ENCODE measurements around the gene SPRYD7.
"Not testable (repeated sequence)": the region's sequence is repeated elsewhere in the genome, so short reads cannot be mapped to it uniquely, and the experiment has no call there.

SPRYD7 gene

GRCh38 chr13:49932868-49933267 lies 3.3 kb downstream of the SPRYD7 start:
- no peak for DNase-seq (ENCODE audit: low read depth)

GRCh38 chr13:49932066-49932465 lies 4.1 kb downstream of the SPRYD7 start:
- DNase-seq (ENCODE audit: low read depth), result no peak

- no peak for DNase-seq (ENCODE audit: low read depth)
Measured at GRCh38 chr13:49927755-49928154, 8.4 kb downstream of the SPRYD7 start.

GRCh38 chr13:49925881-49926418 lies 10.2 kb downstream of the SPRYD7 start:
- no peak for DNase-seq (ENCODE audit: low read depth)

GRCh38 chr13:49922301-49922700 lies 13.8 kb downstream of the SPRYD7 start:
- DNase-seq (ENCODE audit: low read depth), result no peak

GRCh38 chr13:49920969-49921368 lies 15.2 kb downstream of the SPRYD7 start:
- not testable (repeated sequence) for DNase-seq (ENCODE audit: low read depth)

GRCh38 chr13:49918106-49918505 lies 18.0 kb downstream of the SPRYD7 start:
- DNase-seq (ENCODE audit: low read depth), result not testable (repeated sequence)

- no peak for DNase-seq (ENCODE audit: low read depth)
Measured at GRCh38 chr13:49914947-49915346, 21.2 kb downstream of the SPRYD7 start.

GRCh38 chr13:49908637-49909036 lies 27.5 kb downstream of the SPRYD7 start:
- DNase-seq (ENCODE audit: low read depth), result no peak

- DNase-seq (ENCODE audit: low read depth), result no peak
Measured at GRCh38 chr13:49904729-49905456, 31.2 kb downstream of the SPRYD7 start.

GRCh38 chr13:49898792-49899191 lies 37.3 kb downstream of the SPRYD7 start:
- no peak for DNase-seq (ENCODE audit: low read depth)

- no peak for DNase-seq (ENCODE audit: low read depth)
Measured at GRCh38 chr13:49897713-49898112, 38.4 kb downstream of the SPRYD7 start.

- DNase-seq (ENCODE audit: low read depth), result no peak
Measured at GRCh38 chr13:49895826-49896225, 40.3 kb downstream of the SPRYD7 start.

GRCh38 chr13:49893591-49893990 lies 42.5 kb downstream of the SPRYD7 start:
- DNase-seq (ENCODE audit: low read depth), result no peak

GRCh38 chr13:49890376-49890775 lies 45.8 kb downstream of the SPRYD7 start:
- DNase-seq (ENCODE audit: low read depth), result no peak

GRCh38 chr13:49878682-49879081 lies 57.5 kb downstream of the SPRYD7 start:
- no peak for DNase-seq (ENCODE audit: low read depth)

GRCh38 chr13:49877629-49878218 lies 58.4 kb downstream of the SPRYD7 start:
- DNase-seq (ENCODE audit: low read depth), result no peak

- no peak for DNase-seq (ENCODE audit: low read depth)
Measured at GRCh38 chr13:49874430-49874829, 61.7 kb downstream of the SPRYD7 start.

GRCh38 chr13:49869519-49869918 lies 66.6 kb downstream of the SPRYD7 start:
- no peak for DNase-seq (ENCODE audit: low read depth)

GRCh38 chr13:49867834-49868233 lies 68.3 kb downstream of the SPRYD7 start:
- DNase-seq (ENCODE audit: low read depth), result no peak

GRCh38 chr13:49865218-49865617 lies 70.9 kb downstream of the SPRYD7 start:
- DNase-seq (ENCODE audit: low read depth), result no peak

GRCh38 chr13:49864509-49864908 lies 71.6 kb downstream of the SPRYD7 start:
- DNase-seq (ENCODE audit: low read depth), result no peak
